GM19099 (cell line): ENCODE measurements around the gene MCOLN3.

Experiments used
- POLR2A ChIP-seq: IDR thresholded peaks from 3 replicates; pipeline ENCODE4 v1.6.1; 2011; ENCODE audit warnings: low read depth; ENCODE audit not compliant: insufficient read length; ENCODE audit errors: extremely low read depth

Gene MCOLN3

GRCh38 chr1:85061711-85062424, 13.6 kb upstream of the MCOLN3 start:
- no peak for TF ChIP-seq POLR2A

GRCh38 chr1:85060038-85060437, 11.7 kb upstream of the MCOLN3 start:
- no peak for TF ChIP-seq POLR2A

GRCh38 chr1:85059563-85059962, 11.3 kb upstream of the MCOLN3 start:
- TF ChIP-seq POLR2A: no peak

- no peak for TF ChIP-seq POLR2A
These were observed 10.5 kb upstream of the MCOLN3 start for GRCh38 chr1:85058786-85059185.

GRCh38 chr1:85058311-85058710, 10.0 kb upstream of the MCOLN3 start:
- no peak for TF ChIP-seq POLR2A

- TF ChIP-seq POLR2A: no peak
These were observed 6.4 kb upstream of the MCOLN3 start for GRCh38 chr1:85054664-85055063.

GRCh38 chr1:85049735-85050166, 1.5 kb upstream of the MCOLN3 start:
- TF ChIP-seq POLR2A: no peak

- TF ChIP-seq POLR2A: no peak
These were observed 616 bp downstream of the MCOLN3 start for GRCh38 chr1:85047472-85048295.

GRCh38 chr1:85047144-85047471, 1.2 kb downstream of the MCOLN3 start:
- no peak for TF ChIP-seq POLR2A

GRCh38 chr1:85042413-85042812, 5.9 kb downstream of the MCOLN3 start:
- no peak for TF ChIP-seq POLR2A

- no peak for TF ChIP-seq POLR2A
These were observed 6.5 kb downstream of the MCOLN3 start for GRCh38 chr1:85041793-85042192.

GRCh38 chr1:85033221-85033620, 15.1 kb downstream of the MCOLN3 start:
- TF ChIP-seq POLR2A: no peak

- TF ChIP-seq POLR2A: no peak
These were observed 17.8 kb downstream of the MCOLN3 start for GRCh38 chr1:85030536-85030935.

- no peak for TF ChIP-seq POLR2A
These were observed 20.1 kb downstream of the MCOLN3 start for GRCh38 chr1:85028151-85028550.

GRCh38 chr1:85027242-85027983, 20.9 kb downstream of the MCOLN3 start:
- TF ChIP-seq POLR2A: no peak

- no peak for TF ChIP-seq POLR2A
These were observed 22.4 kb downstream of the MCOLN3 start for GRCh38 chr1:85025940-85026339.

- TF ChIP-seq POLR2A: no peak
These were observed 23.6 kb downstream of the MCOLN3 start for GRCh38 chr1:85024736-85025135.

- no peak for TF ChIP-seq POLR2A
These were observed 25.6 kb downstream of the MCOLN3 start for GRCh38 chr1:85022700-85023099.
